Nephron (organoid): ENCODE results near the gene KNCN.

ENCODE experiments used
- H3K27ac Mint-ChIP-seq, 3 experiments: 2 replicates each; pipeline ENCODE4 v1.8.0; 2020; ENCODE audit warnings: mixed read lengths in 3 of 3, mild to moderate bottlenecking in 2 of 3, moderate library complexity in 1 of 3
- H3K27me3 Mint-ChIP-seq: 2 replicates; pipeline ENCODE4 v1.8.0; 2021; ENCODE audit warnings: low read depth, mild to moderate bottlenecking, moderate library complexity, mixed read lengths
- H3K36me3 Mint-ChIP-seq: 2 replicates; pipeline ENCODE4 v1.8.0; 2020; ENCODE audit warnings: low read depth, mixed read lengths
- H3K4me1 Mint-ChIP-seq: 2 replicates; pipeline ENCODE4 v1.8.0; 2020; ENCODE audit warnings: mixed read lengths
- H3K4me3 Mint-ChIP-seq, 3 experiments: 2 replicates each; pipeline ENCODE4 v1.8.0; 2020; ENCODE audit warnings: mild to moderate bottlenecking in 3 of 3, mixed read lengths in 3 of 3, moderate library complexity in 2 of 3
- H3K9me3 Mint-ChIP-seq: 2 replicates; pipeline ENCODE4 v1.8.0; 2020; ENCODE audit warnings: mixed read lengths
- TF ChIP-seq, protein P1 (sequence below), 3 experiments: fragments of 200-600 bp; sonication (generic); IDR thresholded peaks; one replicate each; pipeline ENCODE4 v1.5.0; 2021; ENCODE audit warnings: antibody characterized with exemption in 3 of 3; ENCODE audit not compliant: unreplicated experiment in 3 of 3

Gene KNCN

DNA sequence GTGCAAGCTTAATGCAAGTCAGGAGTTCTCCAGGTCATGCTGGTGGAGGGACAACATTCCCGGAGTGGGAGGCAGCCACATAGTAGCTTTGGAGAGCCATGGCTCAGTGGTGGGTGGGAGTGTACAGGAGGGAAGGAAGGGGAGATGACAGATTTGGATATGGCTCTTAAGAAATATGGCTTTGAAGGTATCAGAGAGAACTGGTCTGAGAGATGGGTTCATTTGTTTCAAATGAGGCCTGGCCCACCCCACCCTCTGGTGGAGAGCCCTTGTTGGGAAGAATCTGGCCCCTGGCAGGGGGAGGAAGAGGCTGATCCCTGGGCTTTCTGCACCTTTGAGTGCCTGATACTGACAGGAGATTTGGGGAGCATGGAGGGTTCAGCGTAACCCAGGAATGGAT is 55.7 kb downstream of the KNCN start:
- H3K36me3 Mint-ChIP-seq: no peaks in the 10 kb centered on the region
- no peak overlapping the region for H3K4me3 Mint-ChIP-seq
- no peak overlapping the region for H3K27ac Mint-ChIP-seq
- H3K9me3 Mint-ChIP-seq: no peaks in the 10 kb centered on the region
- peaks cover 96% of the 10 kb centered on the region for H3K27me3 Mint-ChIP-seq
- TF ChIP-seq, protein P1, sequence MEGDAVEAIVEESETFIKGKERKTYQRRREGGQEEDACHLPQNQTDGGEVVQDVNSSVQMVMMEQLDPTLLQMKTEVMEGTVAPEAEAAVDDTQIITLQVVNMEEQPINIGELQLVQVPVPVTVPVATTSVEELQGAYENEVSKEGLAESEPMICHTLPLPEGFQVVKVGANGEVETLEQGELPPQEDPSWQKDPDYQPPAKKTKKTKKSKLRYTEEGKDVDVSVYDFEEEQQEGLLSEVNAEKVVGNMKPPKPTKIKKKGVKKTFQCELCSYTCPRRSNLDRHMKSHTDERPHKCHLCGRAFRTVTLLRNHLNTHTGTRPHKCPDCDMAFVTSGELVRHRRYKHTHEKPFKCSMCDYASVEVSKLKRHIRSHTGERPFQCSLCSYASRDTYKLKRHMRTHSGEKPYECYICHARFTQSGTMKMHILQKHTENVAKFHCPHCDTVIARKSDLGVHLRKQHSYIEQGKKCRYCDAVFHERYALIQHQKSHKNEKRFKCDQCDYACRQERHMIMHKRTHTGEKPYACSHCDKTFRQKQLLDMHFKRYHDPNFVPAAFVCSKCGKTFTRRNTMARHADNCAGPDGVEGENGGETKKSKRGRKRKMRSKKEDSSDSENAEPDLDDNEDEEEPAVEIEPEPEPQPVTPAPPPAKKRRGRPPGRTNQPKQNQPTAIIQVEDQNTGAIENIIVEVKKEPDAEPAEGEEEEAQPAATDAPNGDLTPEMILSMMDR (IDR thresholded peaks at IDR 0.05; ENCODE audit: unreplicated experiment in 3 of 3): no peak
- no peaks in the 10 kb centered on the region for H3K4me1 Mint-ChIP-seq
